GM04504 (cell line): ENCODE measurements around the gene KIF13A.
A peak's percentile ranks its signal among the peaks of the same experiment; 100 is the strongest.
"Not testable (repeated sequence)": the region's sequence is repeated elsewhere in the genome, so short reads cannot be mapped to it uniquely, and the experiment has no call there.

ENCODE experiments used
- DNase-seq: peaks from one replicate; pipeline ENCODE4 v3.0.0-alpha.2; 2012; ENCODE audit warnings: low read depth

KIF13A gene

GRCh38 chr6:17998442-17998841 is 11.0 kb upstream of the KIF13A start:
- DNase-seq: no peak

GRCh38 chr6:17998003-17998402 is 10.6 kb upstream of the KIF13A start:
- no peak for DNase-seq

- no peak for DNase-seq
Observed at GRCh38 chr6:17995414-17995813, 8.0 kb upstream of the KIF13A start.

- no peak for DNase-seq
Observed at GRCh38 chr6:17994019-17994418, 6.6 kb upstream of the KIF13A start.

GRCh38 chr6:17988422-17988944 is 1.0 kb upstream of the KIF13A start:
- DNase-seq: no peak

- no peak for DNase-seq
Observed at GRCh38 chr6:17987697-17988421, 424 bp upstream of the KIF13A start.

DNA sequence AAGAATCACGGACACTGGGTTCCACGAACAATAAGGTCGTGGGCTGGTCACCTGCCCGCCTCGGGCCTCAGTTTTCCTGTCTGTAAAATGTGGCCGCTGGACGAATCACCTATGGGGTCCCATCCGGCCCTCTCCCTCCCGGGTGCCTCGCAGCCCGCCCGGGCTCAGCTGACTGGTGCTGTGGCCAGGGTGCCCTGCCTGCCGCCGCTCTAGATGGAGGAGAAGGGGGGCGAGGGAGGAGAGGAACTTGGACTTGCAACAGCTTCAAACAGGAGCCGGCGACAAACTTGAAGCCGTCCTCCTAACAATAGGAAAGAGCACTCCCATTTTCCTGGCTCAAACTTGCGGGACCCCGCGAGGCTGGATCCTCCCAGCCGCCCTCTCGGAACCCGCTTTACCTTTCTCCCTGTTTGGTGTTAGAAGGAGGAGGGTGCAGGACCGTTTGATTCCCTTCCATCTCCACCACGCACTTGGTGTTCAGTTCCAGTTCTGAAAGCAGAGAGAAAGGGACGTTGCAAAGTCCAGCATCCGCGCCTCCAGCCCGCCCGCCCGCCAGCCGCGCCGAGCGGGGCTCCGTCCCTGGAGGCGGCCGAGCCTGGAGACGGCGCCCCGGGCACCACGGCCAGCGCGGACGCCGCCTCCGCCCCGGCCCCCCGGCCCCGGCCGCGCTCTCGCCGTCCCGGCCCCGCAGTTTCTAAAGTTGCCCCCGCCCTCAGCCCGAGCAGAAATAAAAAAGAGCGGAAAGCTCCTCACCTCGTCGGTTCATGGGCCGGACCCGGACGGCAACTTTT is 584 bp downstream of the KIF13A start:
- no peak for DNase-seq

DNA sequence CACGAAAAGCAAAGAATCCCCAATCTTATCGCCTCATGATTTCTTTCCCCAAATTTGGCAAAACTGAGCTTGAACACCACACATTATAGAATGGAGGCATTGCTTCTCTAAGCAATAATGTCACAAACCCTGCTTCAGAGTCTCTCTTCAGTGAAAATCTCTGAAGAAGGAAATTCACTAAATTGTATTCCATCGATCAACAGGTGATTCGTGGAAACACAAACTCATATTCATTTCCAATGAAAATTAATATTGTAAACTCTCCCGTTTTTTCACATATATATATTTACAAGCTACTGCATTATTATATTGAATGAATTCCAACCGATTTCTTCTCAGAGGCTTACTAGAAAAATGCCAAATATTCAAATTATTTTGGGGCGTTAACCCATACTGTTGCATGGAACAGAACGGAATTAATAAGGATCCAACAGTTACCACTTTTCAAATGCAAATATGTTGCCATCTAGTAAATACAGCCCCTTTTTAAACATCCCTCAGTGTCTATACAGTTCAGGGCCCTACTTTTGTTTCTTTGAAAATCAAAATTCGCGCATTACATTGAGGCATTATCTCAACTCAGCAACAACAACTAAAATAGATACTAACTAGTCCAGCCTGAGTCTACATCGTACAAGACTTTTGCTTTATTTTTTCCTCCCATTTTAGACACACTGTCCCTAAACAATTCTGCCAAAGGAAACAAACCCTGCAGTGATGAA is 1.3 kb downstream of the KIF13A start:
- DNase-seq: no peak

GRCh38 chr6:17984812-17985670 is 2.4 kb downstream of the KIF13A start:
- DNase-seq: no peak

- no peak for DNase-seq
Observed at GRCh38 chr6:17984399-17984798, 3.0 kb downstream of the KIF13A start.

DNA sequence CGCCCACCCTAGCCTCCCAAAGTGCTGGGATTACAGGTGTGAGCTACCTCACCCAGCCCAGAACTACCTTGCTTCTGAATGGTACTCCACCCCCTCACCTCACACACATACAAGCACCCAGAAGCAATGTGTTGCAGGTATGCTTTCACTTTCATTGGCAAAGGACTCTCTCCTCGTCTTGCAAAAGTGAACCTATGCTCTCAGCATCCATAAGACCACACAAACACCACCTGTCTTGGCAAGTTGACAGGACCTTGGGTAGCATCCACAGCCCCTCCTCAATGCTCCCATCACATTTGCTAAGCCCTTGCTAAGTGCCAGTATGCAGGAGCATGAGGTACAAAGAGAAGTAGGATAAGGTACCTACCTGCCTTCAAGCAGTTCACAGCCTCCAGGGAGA is 3.7 kb downstream of the KIF13A start:
- no peak for DNase-seq

GRCh38 chr6:17980329-17980728 is 7.1 kb downstream of the KIF13A start:
- no peak for DNase-seq

DNA sequence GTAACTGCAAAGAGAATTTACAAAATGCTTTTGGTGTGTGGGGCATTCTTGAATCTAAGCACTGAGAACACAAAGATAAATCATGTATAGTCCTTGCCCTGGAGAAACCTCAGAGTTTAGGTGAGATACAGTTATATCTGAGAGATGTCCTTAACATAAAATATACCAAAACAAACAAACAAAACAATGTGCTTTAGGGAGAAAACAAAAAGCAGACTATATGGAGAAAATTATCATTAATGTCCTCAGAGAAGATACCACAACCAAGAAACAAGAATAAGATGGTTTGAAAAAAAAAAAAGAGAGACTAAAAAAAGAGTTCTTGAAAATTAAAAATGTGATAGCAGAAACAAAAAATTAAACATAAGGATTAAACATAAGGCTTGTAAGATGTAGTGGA is 8.0 kb downstream of the KIF13A start:
- DNase-seq: no peak

DNA sequence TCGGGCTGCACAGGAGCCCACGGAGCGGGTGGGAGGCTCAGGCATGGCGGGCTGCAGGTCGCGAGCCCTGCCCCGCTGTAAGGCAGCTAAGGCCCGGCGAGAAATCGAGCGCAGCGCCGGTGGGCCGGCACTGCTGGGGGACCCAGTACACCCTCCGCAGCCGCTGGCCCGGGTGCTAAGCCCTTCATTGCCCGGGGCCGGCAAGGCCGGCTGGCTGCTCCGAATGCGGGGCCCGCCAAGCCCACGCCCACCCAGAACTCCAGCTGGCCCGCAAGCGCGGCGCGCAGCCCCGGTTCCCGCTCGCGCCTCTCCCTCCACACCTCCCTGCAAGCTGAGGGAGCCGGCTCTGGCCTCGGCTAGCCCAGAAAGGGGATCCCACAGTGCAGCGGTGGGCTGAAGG is 11.2 kb downstream of the KIF13A start:
- not testable (repeated sequence) for DNase-seq

DNA sequence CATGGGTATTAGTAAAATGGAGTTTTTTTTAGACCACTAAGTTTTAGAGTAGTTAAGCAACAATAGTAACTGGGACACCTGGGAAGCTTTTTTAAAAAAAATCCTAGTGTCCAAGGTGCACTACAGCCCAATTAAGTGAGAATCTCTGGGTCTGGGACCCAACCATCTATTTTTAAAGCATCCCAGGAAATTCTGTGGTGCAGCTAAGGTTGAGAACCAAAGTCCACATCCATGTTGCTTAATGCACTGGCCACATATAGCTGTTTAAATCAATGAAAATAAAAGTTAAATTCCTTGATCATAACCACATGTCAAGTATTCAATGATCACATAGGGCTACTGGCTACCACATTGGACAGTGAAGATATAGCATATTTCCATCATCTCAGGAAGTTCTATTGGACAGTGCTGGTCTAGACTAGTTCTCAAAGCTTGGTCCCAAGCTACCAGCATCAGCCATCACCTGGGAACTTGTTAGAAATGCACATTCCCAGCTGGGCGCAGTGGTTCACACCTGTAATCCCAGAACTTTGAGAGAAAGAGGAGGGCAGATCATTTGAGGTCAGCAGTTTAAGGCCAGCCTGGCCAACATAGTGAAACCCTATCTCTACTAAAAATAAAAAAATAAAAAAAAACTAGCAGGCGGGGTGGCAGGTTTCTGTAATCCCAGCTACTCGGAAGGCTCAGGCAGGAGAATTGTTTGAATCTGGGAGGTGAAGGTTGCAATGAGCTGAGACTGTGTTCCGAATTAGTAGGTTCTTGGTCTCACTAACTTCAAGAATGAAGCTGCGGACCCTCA is 12.7 kb downstream of the KIF13A start:
- DNase-seq: no peak

DNA sequence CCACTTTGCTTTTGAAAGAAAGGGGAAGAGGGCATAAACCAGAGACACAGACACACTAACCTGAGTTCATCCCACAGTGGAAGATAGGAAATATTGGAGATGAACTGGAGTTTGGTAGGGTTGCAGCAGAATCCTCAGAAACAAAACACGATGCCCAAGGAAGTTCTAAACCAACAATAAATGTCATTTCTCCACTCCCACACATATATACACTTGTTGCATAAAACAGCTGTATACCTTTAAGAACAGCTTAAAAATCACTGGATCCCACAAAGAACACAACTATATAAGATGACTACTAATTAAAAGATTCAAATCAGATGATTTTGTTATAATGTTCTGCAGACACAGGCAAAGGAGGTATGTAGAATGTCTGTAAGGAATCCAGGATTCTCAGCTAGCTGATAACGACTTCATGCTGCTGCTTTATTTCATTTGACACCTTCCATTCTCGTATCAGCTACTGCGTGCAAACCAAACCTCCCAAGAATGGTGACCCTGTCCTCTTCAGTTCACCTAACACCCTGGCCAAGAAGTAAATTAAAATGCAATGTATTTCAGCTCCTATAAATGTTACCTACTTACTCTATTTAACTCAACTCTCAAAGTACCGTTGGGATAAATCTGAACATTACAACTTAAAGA is 14.3 kb downstream of the KIF13A start:
- no peak for DNase-seq

GRCh38 chr6:17972074-17972952 is 15.1 kb downstream of the KIF13A start:
- DNase-seq: no peak

GRCh38 chr6:17971128-17972073 is 16.0 kb downstream of the KIF13A start:
- DNase-seq: peak; percentile 60
